Pancreas (tissue), 10 donors: ENCODE data around the gene MICU2. TPM values are rescaled to one million over a fixed set of nuclear protein-coding genes. Genes with fewer than 3 reads are reported as not detected.

Source experiments
- ATAC-seq, 4 donors: fragments of 200-7000 bp; cut with Tn5 transposase; one replicate each; pipeline versions ENCODE4 v1.8.0 to v1.9.1; 2020; ENCODE audit warnings: mild to moderate bottlenecking in 4 of 4, moderate library complexity in 4 of 4
- DNase-seq, 6 donors: peaks; one replicate each; pipeline ENCODE4 v3.0.0-alpha.2; 2020
- FAIRE-seq: peaks from 2 replicates; lab custom pipeline; 2012; peaks lifted over from hg19 to GRCh38; lab: Jason Lieb, UNC
- H3K27ac ChIP-seq, 4 donors: fragments of 200-600 bp; sonication (generic); 1 replicate in 3 of 4; 2 replicates in 1 of 4; pipeline versions ENCODE4 v1.5.0 to v1.8.0; 2020
- H3K27me3 ChIP-seq, 4 donors: fragments of 200-600 bp; one replicate each; pipeline ENCODE4 v1.8.0; 2021
- H3K36me3 ChIP-seq, 3 donors: fragments of 200-600 bp; sonication (generic) in 1 of 3; one replicate each; pipeline versions ENCODE4 v1.5.0 to v1.8.0; 2020 to 2021
- H3K4me1 ChIP-seq, 3 donors: fragments of 200-600 bp; one replicate each; pipeline ENCODE4 v1.8.0; 2021
- H3K4me3 ChIP-seq, 4 donors: fragments of 200-600 bp; sonication (generic) in 2 of 4; one replicate each; pipeline versions ENCODE4 v1.5.0 to v1.8.0; 2020 to 2021
- H3K9me3 ChIP-seq, 4 donors: fragments of 200-600 bp; one replicate each; pipeline ENCODE4 v1.8.0; 2021
- WGBS, 2 donors: extraction: QIAGEN DNeasy Blood & Tissue Kit; methylation state at CpG; one replicate each; pipeline ENCODE4 v1.1.7; 2013; 5-methylcytosine and 5-hydroxymethylcytosine counted together
- intact Hi-C, 3 donors: fragments of 100-400 bp; cut with DNase I; formaldehyde crosslinking; loops; one replicate each; pipeline versions ENCODE4 v1.11.1 to v1.14.2; 2022
- polyA plus RNA-seq, 2 donors: library from polyadenylated mRNA; stranded (reverse); fragments of 200-250 nt; gene quantifications; one replicate each; pipeline ENCODE4 v1.2.3, GENCODE V29; 2013
- total RNA-seq, 6 donors: library from RNA; stranded (reverse); fragmentation: NEBNext Ultra II Directional in 4 of 6; extraction: Animal tissue kit (Norgen Biotek cat#: 25700) in 4 of 6; gene quantifications; one replicate each; pipeline versions ENCODE4 v1.2.1 to v1.2.4, GENCODE V29; 2021 to 2023
- TF ChIP-seq, protein P1 (sequence below), 4 donors: fragments of 200-600 bp; sonication (generic) in 3 of 4; IDR thresholded peaks; one replicate each; pipeline versions ENCODE4 v1.5.0 to v1.8.0; 2021; ENCODE audit warnings: antibody characterized with exemption in 4 of 4
- donor health status: healthy with polysubstance abuse.
- donor health status: DM: no; HTN: no; CAD: no; lungs with moderate emphysema.
- donor health status: DM: no; HTN: no; CAD: no.
- donor health status: control.
- donor health status: control.
- donor health status: Bipolar disorder and iron deficiency.
- donor health status: DM: yes; HTN: yes; CAD: no.
- donor health status: DM: no; HTN: no; CAD: no.
- donor health status: DM: no; HTN: no; CAD: no.
- donor health status: DM: yes; HTN: yes; CAD: no.

MICU2 gene
- total and polyA plus RNA-seq, 8 donors = 9.3 to 36.6 (median 14.7) TPM

DNA sequence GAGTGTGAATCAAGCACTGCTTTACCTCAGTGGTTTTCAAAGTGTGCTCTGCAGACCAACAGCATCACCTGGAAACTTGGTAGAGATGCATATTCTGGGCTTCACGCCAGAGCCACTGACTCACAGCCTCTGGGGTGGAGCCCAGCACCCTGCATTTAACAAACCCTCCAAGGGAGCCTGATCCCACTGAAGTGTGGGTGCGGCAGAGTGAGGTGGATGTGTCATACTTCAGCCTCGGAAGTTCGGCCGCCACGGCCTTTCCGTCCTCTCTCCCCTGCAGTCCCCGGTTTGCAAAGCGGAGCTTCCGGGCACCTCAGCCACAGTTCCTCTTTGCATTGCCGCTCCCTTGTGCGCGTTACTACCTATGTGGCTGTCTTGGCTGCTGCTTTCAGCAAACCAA lies 33.3 kb upstream of the MICU2 start:
- intact Hi-C loops = loop anchor here in 2 of 3 donors (5.0 to 10.0 kb wide), 2 partner anchors 640 to 648 kb away; no protein-coding TSS in a partner anchor
- ATAC-seq (peak in 2 of 4 donors; percentile 70 to 79), DNase-seq (peak in 2 of 6 donors; percentile 16 to 19), FAIRE-seq (no peak)
- no peaks in the 10 kb centered on the region for H3K27me3 ChIP-seq
- no peak overlapping the region for H3K27ac ChIP-seq
- no peaks in the 10 kb centered on the region for H3K36me3 ChIP-seq
- H3K4me1 ChIP-seq = no peaks in the 10 kb centered on the region
- no peaks in the 10 kb centered on the region for H3K9me3 ChIP-seq
- 69% methylated on average over 13 of the region's 13 CpGs for WGBS, 2 donors
- TF ChIP-seq, protein P1, sequence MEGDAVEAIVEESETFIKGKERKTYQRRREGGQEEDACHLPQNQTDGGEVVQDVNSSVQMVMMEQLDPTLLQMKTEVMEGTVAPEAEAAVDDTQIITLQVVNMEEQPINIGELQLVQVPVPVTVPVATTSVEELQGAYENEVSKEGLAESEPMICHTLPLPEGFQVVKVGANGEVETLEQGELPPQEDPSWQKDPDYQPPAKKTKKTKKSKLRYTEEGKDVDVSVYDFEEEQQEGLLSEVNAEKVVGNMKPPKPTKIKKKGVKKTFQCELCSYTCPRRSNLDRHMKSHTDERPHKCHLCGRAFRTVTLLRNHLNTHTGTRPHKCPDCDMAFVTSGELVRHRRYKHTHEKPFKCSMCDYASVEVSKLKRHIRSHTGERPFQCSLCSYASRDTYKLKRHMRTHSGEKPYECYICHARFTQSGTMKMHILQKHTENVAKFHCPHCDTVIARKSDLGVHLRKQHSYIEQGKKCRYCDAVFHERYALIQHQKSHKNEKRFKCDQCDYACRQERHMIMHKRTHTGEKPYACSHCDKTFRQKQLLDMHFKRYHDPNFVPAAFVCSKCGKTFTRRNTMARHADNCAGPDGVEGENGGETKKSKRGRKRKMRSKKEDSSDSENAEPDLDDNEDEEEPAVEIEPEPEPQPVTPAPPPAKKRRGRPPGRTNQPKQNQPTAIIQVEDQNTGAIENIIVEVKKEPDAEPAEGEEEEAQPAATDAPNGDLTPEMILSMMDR (IDR thresholded peaks at IDR 0.05) = no peak
- H3K4me3 ChIP-seq = no peak overlapping the region

DNA sequence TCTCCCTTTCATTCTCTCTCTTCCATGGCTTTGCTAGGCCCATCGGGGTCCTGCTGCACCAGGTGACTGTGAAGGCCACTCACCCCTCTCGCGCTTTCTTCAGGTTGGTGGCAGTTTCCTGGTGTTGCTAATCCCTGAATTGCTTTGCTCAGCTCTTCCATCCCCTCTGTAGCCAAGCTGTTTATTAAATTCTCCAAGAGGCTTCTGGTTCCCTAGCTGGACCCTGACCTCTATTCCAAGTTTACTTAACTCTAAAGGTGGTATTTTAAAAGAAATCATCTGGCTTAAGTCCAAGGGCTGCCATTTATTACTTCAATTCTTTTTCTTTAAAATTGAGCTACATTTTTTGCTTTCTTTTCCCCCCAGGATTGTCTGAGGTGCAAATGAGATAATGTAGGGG lies 32.7 kb upstream of the MICU2 start:
- Histone ChIP-seq H3K4me3 (no peak overlapping the region), H3K36me3 (no peaks in the 10 kb centered on the region), H3K9me3 (no peaks in the 10 kb centered on the region), H3K27ac (no peak overlapping the region), H3K27me3 (no peaks in the 10 kb centered on the region), H3K4me1 (no peaks in the 10 kb centered on the region)
- no peak for FAIRE-seq
- ATAC-seq = no peak
- TF ChIP-seq, protein P1 (IDR thresholded peaks at IDR 0.05) = no peak
- no peak for DNase-seq
- 48 to 58% methylated on average over 3 of the region's 3 CpGs for WGBS, 2 donors
- intact Hi-C loops = loop anchor here in 2 of 3 donors (5.0 to 10.0 kb wide), 2 partner anchors 641 to 648 kb away; no protein-coding TSS in a partner anchor

DNA sequence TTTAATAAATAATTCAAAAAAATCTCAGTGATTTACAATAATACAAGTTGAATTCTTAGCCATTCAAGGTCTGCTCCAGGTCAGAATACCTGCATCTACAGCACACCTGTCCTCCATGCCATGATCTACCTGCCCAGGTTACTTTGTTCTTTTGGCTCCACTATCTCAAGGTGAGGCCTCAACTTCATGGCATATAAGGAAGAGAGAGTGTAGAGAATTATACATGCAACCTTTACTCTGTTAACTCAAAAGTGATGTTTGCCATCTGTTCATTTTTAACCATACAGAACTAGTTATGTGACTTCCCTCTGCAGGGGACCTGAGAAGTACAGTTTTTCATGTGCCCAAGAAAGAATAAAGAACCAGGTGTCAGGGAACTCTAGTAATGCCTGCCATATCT lies 28.2 kb upstream of the MICU2 start:
- Histone ChIP-seq H3K27me3 (no peaks in the 10 kb centered on the region), H3K4me3 (no peak overlapping the region), H3K36me3 (no peaks in the 10 kb centered on the region), H3K27ac (no peak overlapping the region), H3K9me3 (no peaks in the 10 kb centered on the region), H3K4me1 (no peaks in the 10 kb centered on the region)
- FAIRE-seq (no peak), ATAC-seq (no peak), DNase-seq (no peak)
- TF ChIP-seq, protein P1 (IDR thresholded peaks at IDR 0.05) = no peak
- intact Hi-C loops = loop anchor here in 1 of 3 donors (10.0 kb wide), 1 partner anchor 653 kb away; no protein-coding TSS in a partner anchor

DNA sequence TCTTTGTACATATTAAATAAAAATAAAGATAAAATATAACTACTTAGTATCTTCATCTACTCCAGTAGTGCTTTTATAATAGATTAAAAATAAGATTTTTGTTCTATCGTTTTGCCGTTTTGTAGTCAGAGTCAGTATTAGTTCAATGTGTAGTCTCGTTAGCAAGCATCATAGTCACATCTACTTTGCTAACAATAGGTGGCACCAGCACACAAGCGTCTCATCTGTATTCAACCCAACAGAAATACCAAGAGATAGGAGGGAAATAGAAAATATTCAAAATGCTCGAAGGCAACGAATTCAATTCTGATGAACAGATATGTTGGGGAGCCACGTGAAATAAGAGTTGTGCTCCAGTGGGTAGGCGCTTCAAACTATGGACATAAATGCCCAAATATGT lies 21.4 kb upstream of the MICU2 start:
- Histone ChIP-seq H3K27ac (no peak overlapping the region), H3K9me3 (no peaks in the 10 kb centered on the region), H3K4me3 (no peak overlapping the region), H3K36me3 (no peaks in the 10 kb centered on the region), H3K4me1 (no peaks in the 10 kb centered on the region), H3K27me3 (no peaks in the 10 kb centered on the region)
- 27 to 30% methylated on average over 8 of the region's 8 CpGs for WGBS, 2 donors
- DNase-seq (no peak), FAIRE-seq (peak; percentile 82), ATAC-seq (peak in 3 of 4 donors; percentile 71 to 78 (median 72))
- intact Hi-C loops = no loop called here
- TF ChIP-seq, protein P1 (IDR thresholded peaks at IDR 0.05) = peak in 2 of 4 donors; percentile 12 to 15

DNA sequence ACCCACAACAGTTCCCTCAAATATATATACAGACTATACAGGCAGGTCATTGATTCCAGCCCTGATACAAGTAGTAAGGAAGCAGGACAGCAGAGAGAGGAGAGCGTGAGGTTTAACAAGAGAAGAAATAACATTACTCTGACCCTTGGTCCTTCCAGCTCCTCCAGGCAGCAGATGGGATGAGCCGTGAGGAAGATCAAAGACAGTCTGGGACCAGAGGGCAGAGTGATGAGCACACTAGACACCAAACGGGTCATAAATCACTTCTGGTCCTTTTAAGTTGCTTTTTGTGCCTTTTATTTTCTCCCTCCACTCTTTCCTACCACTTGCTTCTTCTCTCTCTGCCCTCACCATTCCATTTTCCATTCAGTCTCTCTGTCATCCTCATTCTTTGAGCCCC lies 16.9 kb upstream of the MICU2 start:
- Histone ChIP-seq H3K36me3 (no peaks in the 10 kb centered on the region), H3K9me3 (no peaks in the 10 kb centered on the region), H3K27ac (no peak overlapping the region), H3K4me3 (no peak overlapping the region), H3K27me3 (no peaks in the 10 kb centered on the region), H3K4me1 (no peaks in the 10 kb centered on the region)
- ATAC-seq = no peak
- DNase-seq = no peak
- no peak for FAIRE-seq
- TF ChIP-seq, protein P1 (IDR thresholded peaks at IDR 0.05) = no peak
- 53 to 55% methylated on average over 3 of the region's 3 CpGs for WGBS, 2 donors
- intact Hi-C loops = no loop called here
